SJCRH30 (cell line): ENCODE measurements around the gene CX3CR1. TPM values are rescaled to one million over a fixed set of nuclear protein-coding genes. Genes with fewer than 3 reads are reported as not detected.

Experiments
- DNase-seq, 2 experiments: peaks; one replicate each; pipeline ENCODE4 v3.0.0-alpha.2; 2015 to 2020
- H3K27ac ChIP-seq: fragments of 250-450 bp; sonication (Bioruptor Pico); 2 replicates; pipeline ENCODE4 v1.5.1; 2020; ENCODE audit warnings: mild to moderate bottlenecking, moderate library complexity
- H3K27me3 ChIP-seq: fragments of 250-450 bp; sonication (Bioruptor Pico); 2 replicates; pipeline ENCODE4 v1.5.1; 2020; ENCODE audit warnings: mild to moderate bottlenecking, moderate library complexity
- H3K36me3 ChIP-seq: fragments of 250-450 bp; sonication (Bioruptor Pico); 2 replicates; pipeline ENCODE4 v1.5.1; 2020; ENCODE audit warnings: mild to moderate bottlenecking, moderate library complexity
- H3K4me1 ChIP-seq: fragments of 250-450 bp; sonication (Bioruptor Pico); 2 replicates; pipeline ENCODE4 v1.5.1; 2020; ENCODE audit warnings: mild to moderate bottlenecking, moderate library complexity
- H3K4me3 ChIP-seq: fragments of 250-450 bp; sonication (Bioruptor Pico); 2 replicates; pipeline ENCODE4 v1.5.1; 2020; ENCODE audit warnings: mild to moderate bottlenecking, moderate library complexity
- H3K9me3 ChIP-seq: fragments of 250-450 bp; sonication (Bioruptor Pico); replicated peaks from 2 replicates; pipeline ENCODE4 v1.5.1; 2020; ENCODE audit warnings: mild to moderate bottlenecking, moderate library complexity
- total RNA-seq: library from RNA; depleted of rRNA; stranded (reverse); fragments of >200 nt; shearing (Covaris generic); gene quantifications from 2 replicates; pipeline ENCODE4 v1.2.3, GENCODE V29; 2014

Gene CX3CR1
- total RNA-seq, 1 experiment from 2014 or later, result not detected

- Histone ChIP-seq H3K9me3 (no peaks in the 10 kb centered on the region), H3K27me3 (no peaks in the 10 kb centered on the region), H3K4me3 (no peak overlapping the region), H3K36me3 (no peaks in the 10 kb centered on the region), H3K27ac (no peak overlapping the region), H3K4me1 (no peaks in the 10 kb centered on the region)
- DNase-seq, result no peak
These were observed 17.0 kb downstream of the CX3CR1 start for GRCh38 chr3:39262846-39263245.

DNA sequence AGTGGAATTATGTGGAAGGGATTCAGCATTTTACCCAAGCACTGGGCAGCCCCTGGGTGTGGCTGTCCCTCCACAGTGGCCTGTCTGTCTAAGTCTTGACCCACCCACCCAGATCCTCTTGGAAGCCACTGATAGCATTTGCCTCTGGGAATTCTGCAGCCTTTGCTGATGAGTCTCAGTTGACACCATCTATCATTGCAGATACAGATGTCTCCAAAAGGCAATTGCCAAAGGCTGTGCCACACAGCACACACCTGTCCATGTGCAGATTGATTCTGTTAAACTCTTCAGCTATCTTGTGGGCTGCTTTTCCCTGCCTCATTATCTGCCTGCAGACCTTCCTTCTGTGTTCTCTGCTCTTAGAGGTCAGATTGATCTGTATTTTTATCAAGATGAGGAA, 18.1 kb downstream of the CX3CR1 start:
- no peak overlapping the region for H3K27ac ChIP-seq

GRCh38 chr3:39260957-39261356, 18.9 kb downstream of the CX3CR1 start:
- no peaks in the 10 kb centered on the region for H3K4me1 ChIP-seq
- H3K36me3 ChIP-seq, result no peaks in the 10 kb centered on the region
- no peak overlapping the region for H3K4me3 ChIP-seq
- H3K27ac ChIP-seq, result no peak overlapping the region
- H3K27me3 ChIP-seq, result no peaks in the 10 kb centered on the region
- DNase-seq, result peak; percentile 55 to 58
- no peaks in the 10 kb centered on the region for H3K9me3 ChIP-seq

More for the DNA sequence above, 18.1 kb downstream of the CX3CR1 start:
- no peak for DNase-seq
- Histone ChIP-seq H3K4me1 (no peaks in the 10 kb centered on the region), H3K27me3 (no peaks in the 10 kb centered on the region), H3K9me3 (no peaks in the 10 kb centered on the region), H3K4me3 (no peak overlapping the region), H3K36me3 (no peaks in the 10 kb centered on the region)

DNA sequence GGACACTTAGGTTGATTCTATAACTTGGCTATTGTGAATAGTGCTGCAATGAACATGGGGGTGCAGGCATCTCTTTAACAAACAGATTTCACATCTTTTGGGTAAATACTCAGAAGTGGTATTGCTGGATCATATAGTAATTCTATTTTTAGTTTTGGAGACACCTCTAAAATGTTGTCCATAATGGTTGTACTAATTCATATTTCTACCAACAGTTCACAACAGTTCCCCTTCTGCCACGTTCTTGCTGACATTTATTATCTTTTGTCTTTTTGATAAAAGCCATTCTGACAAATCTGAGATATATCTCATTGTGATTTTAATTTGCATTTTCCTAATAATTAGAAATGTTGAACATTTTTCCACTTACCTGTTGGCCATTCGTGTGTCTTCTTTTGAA, 19.5 kb downstream of the CX3CR1 start:
- H3K4me3 ChIP-seq, result no peak overlapping the region
- no peaks in the 10 kb centered on the region for H3K4me1 ChIP-seq
- no peaks in the 10 kb centered on the region for H3K36me3 ChIP-seq
- H3K27ac ChIP-seq, result no peak overlapping the region
- no peaks in the 10 kb centered on the region for H3K9me3 ChIP-seq
- DNase-seq, result no peak
- no peaks in the 10 kb centered on the region for H3K27me3 ChIP-seq

GRCh38 chr3:39255503-39256325, 24.1 kb downstream of the CX3CR1 start:
- DNase-seq, result no peak
- Histone ChIP-seq H3K4me3 (no peak overlapping the region), H3K4me1 (no peaks in the 10 kb centered on the region), H3K9me3 (no peaks in the 10 kb centered on the region), H3K27me3 (no peaks in the 10 kb centered on the region), H3K27ac (no peak overlapping the region), H3K36me3 (no peaks in the 10 kb centered on the region)

- DNase-seq, result no peak
- Histone ChIP-seq H3K4me1 (no peaks in the 10 kb centered on the region), H3K27me3 (no peaks in the 10 kb centered on the region), H3K4me3 (no peak overlapping the region), H3K9me3 (no peaks in the 10 kb centered on the region), H3K27ac (no peak overlapping the region), H3K36me3 (no peaks in the 10 kb centered on the region)
These were observed 24.9 kb downstream of the CX3CR1 start for GRCh38 chr3:39254806-39255449.

DNA sequence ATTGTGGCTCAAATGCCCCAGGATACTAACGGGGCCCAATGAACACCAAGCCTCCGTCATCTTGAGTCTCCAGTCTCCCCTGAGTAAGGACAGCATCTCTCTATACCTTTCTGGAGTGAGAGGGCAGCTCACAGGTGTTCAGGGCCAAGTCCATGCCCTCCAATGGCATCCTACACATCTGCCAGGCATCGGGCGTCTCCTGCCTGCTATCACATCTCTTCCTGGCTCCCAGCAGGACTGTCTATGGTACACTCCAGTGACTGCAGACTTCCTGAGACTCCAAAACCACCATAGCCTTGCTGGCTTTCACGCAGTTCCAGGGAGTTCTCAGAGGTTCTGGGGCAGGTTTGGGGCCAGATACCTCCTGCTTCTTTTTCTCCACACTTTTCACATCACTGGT, 28.3 kb downstream of the CX3CR1 start:
- no peak overlapping the region for H3K4me3 ChIP-seq
- DNase-seq, result no peak

GRCh38 chr3:39250116-39250747, 29.6 kb downstream of the CX3CR1 start:
- Histone ChIP-seq H3K4me1 (no peaks in the 10 kb centered on the region), H3K9me3 (no peaks in the 10 kb centered on the region), H3K27ac (no peak overlapping the region), H3K4me3 (no peak overlapping the region), H3K27me3 (no peaks in the 10 kb centered on the region), H3K36me3 (no peaks in the 10 kb centered on the region)
- no peak for DNase-seq

More for the DNA sequence above, 28.3 kb downstream of the CX3CR1 start:
- H3K27me3 ChIP-seq, result no peaks in the 10 kb centered on the region
- no peak overlapping the region for H3K27ac ChIP-seq
- no peaks in the 10 kb centered on the region for H3K36me3 ChIP-seq
- no peaks in the 10 kb centered on the region for H3K9me3 ChIP-seq
- H3K4me1 ChIP-seq, result no peaks in the 10 kb centered on the region

GRCh38 chr3:39249453-39250115, 30.3 kb downstream of the CX3CR1 start:
- H3K27ac ChIP-seq, result no peak overlapping the region

GRCh38 chr3:39241561-39241960, 38.3 kb downstream of the CX3CR1 start:
- Histone ChIP-seq H3K27ac (no peak overlapping the region), H3K36me3 (no peaks in the 10 kb centered on the region), H3K4me1 (peaks cover 7% of the 10 kb centered on the region; the same call in 1 of the 2 replicates), H3K27me3 (no peaks in the 10 kb centered on the region), H3K9me3 (no peaks in the 10 kb centered on the region), H3K4me3 (no peak overlapping the region)
- no peak for DNase-seq

More at GRCh38 chr3:39249453-39250115, 30.3 kb downstream of the CX3CR1 start:
- no peak overlapping the region for H3K4me3 ChIP-seq
- no peaks in the 10 kb centered on the region for H3K4me1 ChIP-seq
- no peaks in the 10 kb centered on the region for H3K9me3 ChIP-seq
- DNase-seq, result no peak
- H3K36me3 ChIP-seq, result no peaks in the 10 kb centered on the region
- no peaks in the 10 kb centered on the region for H3K27me3 ChIP-seq

GRCh38 chr3:39237027-39237426, 42.8 kb downstream of the CX3CR1 start:
- no peak overlapping the region for H3K27ac ChIP-seq
- H3K27me3 ChIP-seq, result no peaks in the 10 kb centered on the region
- H3K9me3 ChIP-seq, result no peaks in the 10 kb centered on the region
- peaks cover 6% of the 10 kb centered on the region; the same call in 1 of the 2 replicates for H3K4me1 ChIP-seq
- no peaks in the 10 kb centered on the region for H3K36me3 ChIP-seq
- DNase-seq, result no peak
- H3K4me3 ChIP-seq, result no peak overlapping the region

DNA sequence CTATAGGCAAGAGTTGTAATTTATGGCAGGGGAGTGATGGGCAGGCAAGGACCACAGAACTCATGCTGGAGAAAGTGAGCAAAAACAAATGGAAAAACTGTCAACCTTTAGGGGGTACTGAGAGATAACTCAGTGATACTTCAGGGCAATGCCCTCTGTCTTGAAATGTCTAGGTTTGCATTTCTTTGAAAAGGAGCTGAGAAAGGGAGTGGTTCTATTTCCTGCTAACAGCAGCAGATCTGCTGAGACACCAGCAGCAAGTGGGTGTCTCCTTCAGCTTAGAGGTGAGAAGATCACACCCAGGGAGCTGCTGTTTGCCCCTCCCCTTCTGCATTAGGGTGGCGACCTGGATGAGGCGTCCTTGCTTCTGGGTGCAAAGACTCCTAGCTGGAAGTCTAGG, 45.2 kb downstream of the CX3CR1 start:
- no peaks in the 10 kb centered on the region for H3K4me1 ChIP-seq
- no peaks in the 10 kb centered on the region for H3K27me3 ChIP-seq

DNA sequence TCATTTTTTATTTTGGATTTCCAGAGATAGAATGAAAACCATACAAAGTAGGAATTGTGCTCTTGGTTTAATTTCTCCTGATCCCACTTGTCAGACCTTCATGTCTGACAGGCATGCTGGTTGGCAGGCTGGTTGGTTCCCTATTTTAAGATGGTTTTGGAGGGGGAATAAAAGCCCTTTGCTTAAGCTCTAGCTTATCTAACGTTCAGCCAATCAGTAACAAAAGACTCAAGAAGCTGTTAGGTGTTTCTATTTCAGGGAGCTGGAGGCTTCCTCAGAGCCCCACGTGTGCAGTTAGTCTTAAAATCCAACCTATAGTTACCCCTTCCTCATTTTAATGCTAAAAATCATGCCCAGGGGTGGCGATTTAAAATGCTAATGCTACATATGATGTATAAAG, 47.0 kb downstream of the CX3CR1 start:
- no peaks in the 10 kb centered on the region for H3K27me3 ChIP-seq

More for the DNA sequence above, 45.2 kb downstream of the CX3CR1 start:
- Histone ChIP-seq H3K9me3 (no peaks in the 10 kb centered on the region), H3K4me3 (no peak overlapping the region), H3K36me3 (no peaks in the 10 kb centered on the region), H3K27ac (no peak overlapping the region)
- DNase-seq, result no peak

GRCh38 chr3:39230453-39230852, 49.4 kb downstream of the CX3CR1 start:
- Histone ChIP-seq H3K4me3 (no peak overlapping the region), H3K4me1 (no peaks in the 10 kb centered on the region), H3K27ac (no peak overlapping the region), H3K9me3 (no peaks in the 10 kb centered on the region), H3K27me3 (no peaks in the 10 kb centered on the region), H3K36me3 (no peaks in the 10 kb centered on the region)
- no peak for DNase-seq

More for the DNA sequence above, 47.0 kb downstream of the CX3CR1 start:
- no peaks in the 10 kb centered on the region for H3K36me3 ChIP-seq
- H3K4me3 ChIP-seq, result no peak overlapping the region
- H3K9me3 ChIP-seq, result no peaks in the 10 kb centered on the region
- H3K4me1 ChIP-seq, result no peaks in the 10 kb centered on the region
- no peak for DNase-seq
- no peak overlapping the region for H3K27ac ChIP-seq

GRCh38 chr3:39228496-39228895, 51.3 kb downstream of the CX3CR1 start:
- no peak overlapping the region for H3K4me3 ChIP-seq
- no peaks in the 10 kb centered on the region for H3K4me1 ChIP-seq
- H3K27me3 ChIP-seq, result no peaks in the 10 kb centered on the region
- H3K36me3 ChIP-seq, result no peaks in the 10 kb centered on the region
- H3K27ac ChIP-seq, result no peak overlapping the region
- no peak for DNase-seq
- H3K9me3 ChIP-seq, result no peaks in the 10 kb centered on the region
